K562 (cell line): ENCODE measurements around the gene CENPN. TPM values are rescaled to one million over a fixed set of nuclear protein-coding genes. Genes with fewer than 3 reads are reported as not detected.
A peak's percentile ranks its signal among the peaks of the same experiment; 100 is the strongest.

Source experiments
- ARID4B ChIP-seq: sonication (generic); formaldehyde crosslinking; IDR thresholded peaks from 2 replicates; pipeline ENCODE4 v1.8.0; 2022; ENCODE audit warnings: mild to moderate bottlenecking, missing genetic modification reagents
- HDAC3 ChIP-seq: fragments of 450-650 bp; IDR thresholded peaks from 2 replicates; pipeline ENCODE4 v1.6.1; 2018; ENCODE audit warnings: borderline replicate concordance, mild to moderate bottlenecking, moderate library complexity; ENCODE audit not compliant: partially characterized antibody
- KDM4B ChIP-seq, 2 experiments: fragments of 450-650 bp in 1 of 2; sonication (generic) in 1 of 2; IDR thresholded peaks; 2 replicates each; pipeline ENCODE4 v1.6.1; 2016 to 2017; ENCODE audit warnings: borderline replicate concordance in 2 of 2, antibody characterized with exemption in 1 of 2, low read depth in 1 of 2, mild to moderate bottlenecking in 1 of 2
- MAZ ChIP-seq, 2 experiments: fragments of 450-650 bp in 1 of 2; sonication (generic) in 1 of 2; formaldehyde crosslinking; IDR thresholded peaks in 1 of 2; conservative IDR thresholded peaks in 1 of 2; 2 replicates each; pipeline versions ENCODE4 v1.4.0 to v1.5.0; 2020; ENCODE audit warnings: mild to moderate bottlenecking in 1 of 2, missing genetic modification reagents in 1 of 2
- MCM5 ChIP-seq: fragments of 450-650 bp; IDR thresholded peaks from 2 replicates; pipeline ENCODE4 v1.6.1; 2016; ENCODE audit warnings: low read depth
- MEF2A ChIP-seq: IDR thresholded peaks from 2 replicates; pipeline ENCODE4 v1.6.1; 2011; ENCODE audit warnings: low read depth, mild to moderate bottlenecking, low read length, moderate library complexity; ENCODE audit not compliant: control insufficient read depth
- NR1H2 ChIP-seq: sonication (generic); formaldehyde crosslinking; IDR thresholded peaks from 2 replicates; pipeline ENCODE4 v1.4.0; 2020; ENCODE audit warnings: mild to moderate bottlenecking, missing genetic modification reagents
- NR2C2 ChIP-seq, 2 experiments: fragments of 200-800 bp in 1 of 2; sonication (Bioruptor generic) in 1 of 2; sonication (generic) in 1 of 2; formaldehyde crosslinking in 1 of 2; IDR thresholded peaks; 2 replicates each; pipeline versions ENCODE4 v1.6.1 to v1.8.0; 2016 to 2022; ENCODE audit warnings: mild to moderate bottlenecking in 1 of 2, missing compliant biosample characterization in 1 of 2, missing genetic modification characterization in 1 of 2, missing genetic modification reagents in 1 of 2
- POLR2A ChIP-seq: fragments of 450-650 bp; conservative IDR thresholded peaks from 2 replicates; pipeline ENCODE4 v1.6.1; 2016
- SIN3A ChIP-seq, 2 experiments: fragments of 150-350 bp in 1 of 2; IDR thresholded peaks; 2 replicates each; pipeline ENCODE4 v1.6.1; 2011 to 2016; ENCODE audit warnings: borderline replicate concordance in 2 of 2, low read depth in 2 of 2, low read length in 2 of 2, mild to moderate bottlenecking in 2 of 2, moderate library complexity in 2 of 2; ENCODE audit not compliant: control insufficient read depth in 1 of 2
- SMC3 ChIP-seq: conservative IDR thresholded peaks from 2 replicates; pipeline ENCODE4 v1.6.1; 2011; ENCODE audit warnings: low read depth, low read length, improper control_type of control experiment; ENCODE audit not compliant: insufficient read depth
- STAT5A ChIP-seq: IDR thresholded peaks from 2 replicates; pipeline ENCODE4 v1.6.1; 2012; ENCODE audit warnings: low read length, inconsistent platforms, borderline replicate concordance
- ZNF24 ChIP-seq: fragments of 450-650 bp; IDR thresholded peaks from 2 replicates; pipeline ENCODE4 v1.6.1; 2016
- ZNF384 ChIP-seq: IDR thresholded peaks from 2 replicates; pipeline ENCODE4 v1.6.1; 2012; ENCODE audit warnings: low read depth, low read length, improper control_type of control experiment
- ZNF431 ChIP-seq: sonication (generic); formaldehyde crosslinking; IDR thresholded peaks from 2 replicates; pipeline ENCODE4 v1.8.0; 2022; ENCODE audit warnings: mild to moderate bottlenecking, missing genetic modification reagents
- ZNF589 ChIP-seq: fragments of 200-800 bp; sonication (Bioruptor generic); IDR thresholded peaks from 2 replicates; pipeline ENCODE4 v1.6.1; 2016; ENCODE audit warnings: low read depth, missing genetic modification characterization, missing compliant biosample characterization
- ZNF778 ChIP-seq: fragments of 450-650 bp; formaldehyde crosslinking; IDR thresholded peaks from 2 replicates; pipeline ENCODE4 v1.4.0; 2020; ENCODE audit warnings: mild to moderate bottlenecking, moderate library complexity
- polyA plus RNA-seq, 8 experiments: library from polyadenylated mRNA; depleted of rRNA in 4 of 8; stranded (reverse) in 5 of 8; unstranded in 3 of 8; fragments of >200 nt; fragmentation: Nextera tagmentation in 2 of 8; fragmentation: Illumina TruSeq in 1 of 8; extraction: Ambion mirVana in 2 of 8; extraction: Trizol in 1 of 8; gene quantifications; 2 replicates each; pipeline versions ENCODE4 v1.2.1 to v1.2.3, GENCODE V29; 2011 to 2014; ENCODE audit warnings: inconsistent platforms in 1 of 8, missing spikeins in 1 of 8
- total RNA-seq, 7 experiments: library from RNA; depleted of rRNA in 6 of 7; stranded (reverse); fragments of >200 nt in 6 of 7; fragmentation: Illumina TruSeq in 2 of 7; extraction: Trizol in 2 of 7; gene quantifications; 2 replicates each; pipeline versions ENCODE4 v1.2.1 to v1.2.3, GENCODE V29; 2011 to 2021; ENCODE audit warnings: low replicate concordance in 1 of 7
- TF ChIP-seq, protein P1 (sequence below): fragments of 250-450 bp; sonication (Bioruptor Pico); IDR thresholded peaks from 2 replicates; pipeline ENCODE4 v1.9.0; 2021; ENCODE audit warnings: mild to moderate bottlenecking

The CENPN gene
- total and polyA plus RNA-seq, 9 of the 15 experiments (the other 6 are each of a cell fraction or from before 2014, with no cell fraction given) = 92.3 to 384 (median 140) TPM

DNA sequence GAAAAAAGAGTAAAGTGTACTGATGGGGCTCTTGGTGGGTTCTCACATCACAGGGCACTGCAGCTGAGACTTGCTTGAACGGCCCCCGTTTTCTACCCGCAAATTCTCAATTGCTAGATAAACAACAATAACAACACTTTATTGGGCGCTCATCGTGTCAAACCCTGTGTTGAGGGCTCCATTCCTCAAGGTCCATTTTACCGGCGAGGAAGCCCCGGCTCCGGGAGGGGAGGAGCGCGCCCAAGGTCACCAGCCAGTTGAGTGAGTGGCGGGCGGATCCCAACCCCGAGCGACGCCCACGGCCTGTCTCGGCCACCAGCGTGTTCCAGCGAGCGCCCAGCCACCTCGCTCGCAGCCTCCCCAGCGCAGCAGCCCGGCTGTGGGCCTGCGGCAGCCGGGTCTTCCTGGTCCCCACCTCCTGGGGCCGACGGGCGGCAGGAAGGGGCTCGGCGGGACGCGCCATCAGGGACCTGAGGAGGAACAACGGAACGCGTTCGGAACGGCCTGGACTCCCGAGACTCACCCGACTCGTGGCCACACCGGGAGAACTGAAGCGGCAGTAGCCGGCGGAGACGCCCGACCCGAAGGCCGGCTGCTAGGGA is 702 bp upstream of the CENPN start (continued):
- TF ChIP-seq ARID4B (CRISPR knock-in tag) (peak; percentile 84), NR1H2 (CRISPR knock-in tag) (0 out of 2 replicates have a peak, but pooled peaks have one; percentile 43), ZNF589 (CRISPR knock-in tag) (no peak), ZNF24 (no peak), ZNF431 (no peak), MAZ (CRISPR knock-in tag; conservative IDR thresholded peaks at IDR 0.05 in 1 of 2, IDR thresholded peaks at IDR 0.05 in 1 of 2) (peak in 1 of 2 experiments; percentile 8; a peak in 1 of 4 replicates), STAT5A (no peak), HDAC3 (no peak), KDM4B (IDR thresholded peaks at IDR 0.05; ENCODE audit: borderline replicate concordance in 2 of 2, low read depth in 1 of 2) (no peak), ZNF778 (CRISPR knock-in tag) (no peak), ZNF384 (no peak), MCM5 (no peak), MEF2A (no peak), POLR2A (no peak), SIN3A (IDR thresholded peaks at IDR 0.05; ENCODE audit: borderline replicate concordance in 2 of 2, control insufficient read depth in 1 of 2, low read depth in 2 of 2, low read length in 2 of 2) (peak in 1 of 2 experiments; percentile 80; a peak in 2 of 4 replicates), SMC3 (0 out of 2 replicates have a peak, but pooled peaks have one; percentile 2), NR2C2 (CRISPR knock-in tag; IDR thresholded peaks at IDR 0.05) (no peak; the same call in none of the 2 replicates), NR2C2 (tag; IDR thresholded peaks at IDR 0.05) (peak; percentile 52)
- TF ChIP-seq, protein P1, sequence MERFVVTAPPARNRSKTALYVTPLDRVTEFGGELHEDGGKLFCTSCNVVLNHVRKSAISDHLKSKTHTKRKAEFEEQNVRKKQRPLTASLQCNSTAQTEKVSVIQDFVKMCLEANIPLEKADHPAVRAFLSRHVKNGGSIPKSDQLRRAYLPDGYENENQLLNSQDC (CRISPR knock-in tag) = no peak
